Lower leg skin (tissue), 4 donors: Measurements from ENCODE around the gene NCL. TPM values are rescaled to one million over a fixed set of nuclear protein-coding genes. Genes with fewer than 3 reads are reported as not detected.

ENCODE experiments used
- DNase-seq, 2 donors: peaks; one replicate each; pipeline ENCODE4 v3.0.0-alpha.2; 2019; ENCODE audit warnings: low spot score in 2 of 2
- H3K4me3 ChIP-seq: fragments of 200-600 bp; sonication (generic); 2 replicates; pipeline ENCODE4 v1.5.1; 2017; ENCODE audit warnings: mild to moderate bottlenecking, low read depth; ENCODE audit not compliant: poor library complexity, severe bottlenecking
- POLR2A ChIP-seq, 2 donors: fragments of 450-650 bp; IDR thresholded peaks; one replicate each; pipeline ENCODE4 v1.6.1; 2016 to 2017; ENCODE audit warnings: antibody characterized with exemption in 2 of 2, mild to moderate bottlenecking in 1 of 2, moderate library complexity in 1 of 2
- WGBS, 2 donors: methylation state at CpG; one replicate each; pipeline ENCODE4 v1.1.5; 2018; 5-methylcytosine and 5-hydroxymethylcytosine counted together
- intact Hi-C: fragments of 100-400 bp; cut with DNase I; formaldehyde crosslinking; loops from one replicate; pipeline ENCODE4 v1.15.0; 2023; ENCODE audit warnings: low total_unique reads
- total RNA-seq, 4 donors: library from RNA; depleted of rRNA; stranded (reverse); fragments of >200 nt; gene quantifications; one replicate each; pipeline ENCODE4 v1.1.0, GENCODE V29; 2016
- TF ChIP-seq, protein P1 (sequence below), 3 donors: fragments of 450-650 bp; IDR thresholded peaks; one replicate each; pipeline ENCODE4 v1.5.1; 2016; ENCODE audit warnings: antibody characterized with exemption in 3 of 3, mild to moderate bottlenecking in 3 of 3, moderate library complexity in 2 of 3

NCL gene
- total RNA-seq, 4 donors from 2014 or later = 82.4 to 145 (median 115) TPM

DNA sequence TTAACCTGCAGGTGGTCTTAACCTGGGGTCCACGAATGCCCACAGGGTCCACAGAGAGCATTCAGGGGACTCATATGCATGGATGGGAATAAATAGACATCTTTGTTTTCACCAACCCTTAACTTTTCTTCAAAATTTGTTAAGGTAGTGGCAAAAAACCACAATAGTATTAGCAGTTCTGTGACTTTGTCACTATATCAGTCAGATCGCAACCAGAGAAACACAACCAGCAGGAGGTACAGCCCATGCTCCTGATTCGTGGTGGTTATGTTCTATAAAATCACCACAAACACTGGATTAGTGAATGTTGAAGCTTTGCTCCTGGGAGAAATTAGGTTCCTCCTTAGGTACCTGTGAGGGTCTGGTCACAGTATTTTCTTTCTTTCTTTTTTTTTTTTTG lies 37.2 kb downstream of the NCL start:
- no peak overlapping the region for H3K4me3 ChIP-seq
- intact Hi-C loops = no loop called here
- TF ChIP-seq POLR2A (IDR thresholded peaks at IDR 0.05) = no peak
- TF ChIP-seq, protein P1, sequence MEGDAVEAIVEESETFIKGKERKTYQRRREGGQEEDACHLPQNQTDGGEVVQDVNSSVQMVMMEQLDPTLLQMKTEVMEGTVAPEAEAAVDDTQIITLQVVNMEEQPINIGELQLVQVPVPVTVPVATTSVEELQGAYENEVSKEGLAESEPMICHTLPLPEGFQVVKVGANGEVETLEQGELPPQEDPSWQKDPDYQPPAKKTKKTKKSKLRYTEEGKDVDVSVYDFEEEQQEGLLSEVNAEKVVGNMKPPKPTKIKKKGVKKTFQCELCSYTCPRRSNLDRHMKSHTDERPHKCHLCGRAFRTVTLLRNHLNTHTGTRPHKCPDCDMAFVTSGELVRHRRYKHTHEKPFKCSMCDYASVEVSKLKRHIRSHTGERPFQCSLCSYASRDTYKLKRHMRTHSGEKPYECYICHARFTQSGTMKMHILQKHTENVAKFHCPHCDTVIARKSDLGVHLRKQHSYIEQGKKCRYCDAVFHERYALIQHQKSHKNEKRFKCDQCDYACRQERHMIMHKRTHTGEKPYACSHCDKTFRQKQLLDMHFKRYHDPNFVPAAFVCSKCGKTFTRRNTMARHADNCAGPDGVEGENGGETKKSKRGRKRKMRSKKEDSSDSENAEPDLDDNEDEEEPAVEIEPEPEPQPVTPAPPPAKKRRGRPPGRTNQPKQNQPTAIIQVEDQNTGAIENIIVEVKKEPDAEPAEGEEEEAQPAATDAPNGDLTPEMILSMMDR (IDR thresholded peaks at IDR 0.05) = no peak
- 88 to 89% methylated on average over 3 of the region's 3 CpGs for WGBS, 2 donors
- no peak for DNase-seq

DNA sequence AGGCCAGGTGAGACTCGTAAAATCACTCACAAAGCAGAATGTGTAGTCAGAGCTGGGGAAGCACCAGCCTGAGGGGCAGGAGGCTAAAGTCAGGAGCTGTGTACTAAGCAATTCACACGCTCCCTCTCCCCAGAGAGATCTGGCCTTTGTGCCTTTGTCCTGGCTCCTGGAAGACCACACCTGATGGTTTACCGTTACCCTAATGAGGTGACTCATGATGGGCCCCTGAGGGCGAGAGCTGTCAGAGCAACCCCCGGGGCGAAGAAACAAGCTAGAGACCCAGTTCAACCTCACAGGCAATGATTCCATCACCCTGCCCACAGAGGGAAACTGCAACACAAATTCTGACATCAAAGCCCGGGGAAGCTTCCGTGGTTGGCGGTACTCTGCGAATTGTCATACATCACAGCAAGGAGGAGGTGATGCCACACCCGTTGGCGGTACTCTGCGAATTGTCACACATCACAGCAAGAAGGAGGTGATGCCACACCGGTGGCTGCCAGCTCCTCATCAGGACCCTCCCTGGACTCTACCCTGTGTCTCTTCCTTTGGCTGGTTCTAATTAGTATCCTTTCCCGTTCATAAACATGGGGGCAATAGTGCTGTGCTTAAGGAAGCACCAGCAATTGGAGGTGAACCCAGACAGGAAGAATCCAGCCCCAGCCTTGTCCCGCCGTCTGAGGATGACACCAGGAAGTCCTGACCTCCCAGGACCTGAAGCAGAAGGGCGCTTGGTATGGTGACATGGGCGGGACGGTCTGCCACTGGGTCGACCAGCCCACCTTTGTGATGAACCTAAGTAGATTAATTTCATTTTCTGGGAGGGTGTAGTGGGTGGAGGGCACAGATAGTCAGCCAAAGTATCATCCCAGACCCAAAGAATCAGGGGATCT lies 38.2 kb downstream of the NCL start:
- 45 to 57% methylated on average over 13 to 21 of the region's 21 CpGs for WGBS, 2 donors
- TF ChIP-seq, protein P1 (IDR thresholded peaks at IDR 0.05) = no peak
- TF ChIP-seq POLR2A (IDR thresholded peaks at IDR 0.05) = no peak
- no peak for DNase-seq
- intact Hi-C loops = no loop called here
- H3K4me3 ChIP-seq = no peak overlapping the region

DNA sequence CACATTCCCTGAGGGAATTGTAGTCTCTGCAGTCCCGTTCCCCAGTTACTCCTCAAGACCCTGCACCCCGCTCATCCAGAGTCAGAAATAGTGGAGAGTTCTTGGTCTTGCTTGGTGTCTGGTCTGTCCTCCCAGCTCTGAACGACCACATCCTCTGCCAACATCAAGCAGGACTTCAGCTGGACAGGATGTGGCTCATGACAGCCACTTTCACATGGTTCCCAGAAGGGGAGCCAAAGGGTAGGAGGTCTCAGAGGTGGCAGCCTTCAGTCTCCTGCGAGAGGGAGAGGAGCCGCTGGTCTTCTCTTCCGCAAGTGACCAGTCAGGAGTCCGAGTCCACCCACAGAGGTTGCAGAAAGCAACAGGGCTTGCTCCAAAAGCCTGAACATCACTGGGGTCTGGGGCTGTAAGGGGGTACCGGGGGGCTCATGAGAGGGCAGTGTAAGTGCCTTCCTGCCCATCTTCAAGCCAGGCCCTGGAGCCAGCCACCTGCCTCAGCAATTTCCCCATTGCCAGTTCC lies 38.9 kb downstream of the NCL start:
- no peak for DNase-seq
- 40 to 65% methylated on average over 8 of the region's 8 CpGs for WGBS, 2 donors
- intact Hi-C loops = no loop called here
- H3K4me3 ChIP-seq = no peak overlapping the region
- TF ChIP-seq, protein P1 (IDR thresholded peaks at IDR 0.05) = no peak
- no peak for TF ChIP-seq POLR2A (IDR thresholded peaks at IDR 0.05)

GRCh38 chr2:231423176-231423575 lies 41.1 kb downstream of the NCL start:
- intact Hi-C loops = no loop called here

DNA sequence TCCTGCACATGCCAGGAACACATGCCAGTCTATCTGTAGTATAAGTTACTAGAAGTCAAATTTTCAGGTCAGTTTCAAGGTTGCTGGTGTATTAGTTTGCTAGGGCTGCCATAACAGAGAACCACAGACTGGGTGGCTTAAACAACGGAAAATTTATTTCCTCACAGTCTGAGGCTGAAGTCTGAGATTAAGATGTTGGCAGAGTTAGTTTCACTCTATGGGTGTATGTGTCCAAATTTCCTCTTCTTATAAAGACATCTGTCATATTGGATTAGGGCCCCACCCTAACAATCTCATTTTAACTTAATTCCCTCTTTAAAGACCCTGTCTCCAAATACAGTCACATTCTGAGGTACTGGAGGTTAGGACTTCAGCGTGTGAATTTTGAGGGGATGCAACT lies 42.2 kb downstream of the NCL start:
- DNase-seq = no peak
- TF ChIP-seq, protein P1 (IDR thresholded peaks at IDR 0.05) = no peak
- no peak for TF ChIP-seq POLR2A (IDR thresholded peaks at IDR 0.05)
- intact Hi-C loops = no loop called here
- H3K4me3 ChIP-seq = no peak overlapping the region
- 69 to 81% methylated on average over 2 of the region's 2 CpGs for WGBS, 2 donors

More at GRCh38 chr2:231423176-231423575, 41.1 kb downstream of the NCL start:
- no peak overlapping the region for H3K4me3 ChIP-seq
- DNase-seq = no peak
- WGBS, 2 donors = 90 to 93% methylated on average over 10 of the region's 10 CpGs
- TF ChIP-seq POLR2A (IDR thresholded peaks at IDR 0.05) = no peak
- TF ChIP-seq, protein P1 (IDR thresholded peaks at IDR 0.05) = no peak
